ACHN (cell line): ENCODE results near the gene TFAP2A.
A peak's percentile ranks its signal among the peaks of the same experiment; 100 is the strongest.

ENCODE experiments used
- DNase-seq: peaks from one replicate; pipeline ENCODE4 v3.0.0-alpha.2; 2015
- in situ Hi-C: cut with HindIII; loops from 2 replicates; pipeline ENCODE4 v1.10.0; 2017; ENCODE audit warnings: low sequenced_read_pairs, low pct_ligation_motif_present, low pct_unique_long_range_greater_than_20kb

Gene TFAP2A

DNA sequence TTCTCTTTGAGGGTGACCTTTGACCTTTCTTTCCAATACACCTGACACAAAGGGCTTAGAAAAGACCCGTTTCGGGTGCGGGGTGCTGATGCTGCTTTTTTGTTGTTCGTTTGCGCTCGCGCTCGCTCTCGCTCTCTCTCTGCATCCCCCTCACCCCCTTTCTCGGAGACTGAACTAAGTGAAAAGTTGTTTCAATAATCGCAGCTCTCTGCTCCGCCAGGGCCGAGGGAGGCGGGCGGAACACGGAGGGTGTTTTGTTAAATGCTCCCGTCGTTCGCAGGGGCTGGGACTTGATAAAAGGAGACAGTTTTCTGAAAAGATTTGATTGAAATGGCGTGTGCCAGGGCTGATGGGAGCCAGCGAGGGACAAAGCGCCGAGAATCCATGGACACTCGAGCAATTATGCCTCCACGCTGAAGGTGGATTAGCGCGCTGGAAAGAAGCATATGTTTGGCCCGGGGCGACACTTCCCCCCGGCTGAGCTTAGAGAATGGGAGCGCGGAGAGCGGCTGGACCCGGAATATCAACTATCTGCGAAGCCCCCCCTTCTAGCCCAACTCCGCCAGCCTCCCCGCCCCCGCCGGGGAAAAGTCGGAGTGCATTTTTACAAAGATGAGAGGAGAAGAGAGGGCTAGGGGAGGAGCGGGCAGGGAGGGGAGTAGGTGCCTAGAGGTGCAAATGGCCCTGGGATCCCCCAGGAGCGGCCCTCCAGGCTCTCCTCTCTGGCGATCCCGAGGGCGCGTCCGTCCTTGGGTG lies 25.0 kb downstream of the TFAP2A start:
- in situ Hi-C loops: no loop called here
- DNase-seq: no peak

DNA sequence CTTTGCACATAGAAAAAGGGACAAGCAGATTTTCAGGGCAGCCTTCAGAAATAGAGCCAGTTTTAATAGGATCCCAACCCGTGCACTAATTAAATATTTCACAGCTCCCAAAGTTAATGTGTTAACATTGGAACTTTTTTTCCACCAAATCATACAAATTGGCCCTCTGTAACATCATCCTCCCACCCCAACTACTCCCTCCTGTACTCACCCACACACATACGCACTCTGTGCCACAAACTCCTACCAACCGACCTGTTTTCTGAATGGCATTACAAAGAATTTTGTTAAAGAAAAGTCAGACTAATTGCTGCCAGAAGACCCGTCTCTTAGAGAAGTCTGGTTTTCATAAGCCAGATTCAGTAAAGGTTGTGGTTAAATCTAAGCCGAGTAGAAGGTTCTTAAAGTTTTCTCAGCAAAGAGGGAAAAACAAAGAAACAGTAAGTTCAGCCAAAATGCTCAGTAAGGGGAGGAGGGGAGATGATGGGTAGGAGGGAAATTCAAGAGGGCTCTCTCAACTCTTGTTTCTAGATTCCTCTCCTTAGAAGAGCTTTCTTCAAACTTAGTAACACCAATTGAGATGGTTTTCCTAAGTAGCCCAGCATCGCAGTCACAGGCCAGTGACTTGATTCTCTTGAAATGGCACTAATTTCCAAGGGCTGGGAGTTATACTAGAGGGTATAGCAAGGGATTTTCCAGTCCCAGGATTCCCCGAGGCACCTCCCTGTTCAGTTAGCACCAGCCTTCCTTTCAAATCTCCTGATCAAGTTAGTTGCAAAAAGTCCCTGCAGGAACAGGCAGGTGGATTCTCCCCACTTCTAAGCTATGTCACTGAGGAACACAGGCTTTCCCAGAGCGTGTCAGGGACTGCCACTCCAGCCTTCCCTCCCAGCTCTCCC lies 27.9 kb downstream of the TFAP2A start:
- DNase-seq: no peak
- in situ Hi-C loops: no loop called here

DNA sequence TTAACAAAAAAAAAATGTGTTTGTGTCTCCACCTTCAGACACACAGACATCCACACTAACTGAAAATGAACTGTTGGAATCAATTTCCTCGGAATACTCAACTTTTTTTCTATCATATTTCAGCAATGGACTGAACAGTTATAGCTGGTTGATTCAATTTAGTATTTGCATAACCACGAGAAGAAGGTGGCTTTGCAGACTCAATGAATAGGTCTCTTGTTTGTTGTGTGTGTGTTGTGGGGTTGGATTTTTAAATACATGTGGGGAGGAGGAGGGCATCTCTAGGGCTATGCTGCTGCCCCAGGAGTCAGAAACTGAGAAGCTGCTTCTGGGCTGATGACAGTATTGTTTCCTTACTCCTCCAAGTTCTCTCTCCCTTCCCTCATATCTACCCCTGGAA lies 28.7 kb downstream of the TFAP2A start:
- in situ Hi-C loops: no loop called here

DNA sequence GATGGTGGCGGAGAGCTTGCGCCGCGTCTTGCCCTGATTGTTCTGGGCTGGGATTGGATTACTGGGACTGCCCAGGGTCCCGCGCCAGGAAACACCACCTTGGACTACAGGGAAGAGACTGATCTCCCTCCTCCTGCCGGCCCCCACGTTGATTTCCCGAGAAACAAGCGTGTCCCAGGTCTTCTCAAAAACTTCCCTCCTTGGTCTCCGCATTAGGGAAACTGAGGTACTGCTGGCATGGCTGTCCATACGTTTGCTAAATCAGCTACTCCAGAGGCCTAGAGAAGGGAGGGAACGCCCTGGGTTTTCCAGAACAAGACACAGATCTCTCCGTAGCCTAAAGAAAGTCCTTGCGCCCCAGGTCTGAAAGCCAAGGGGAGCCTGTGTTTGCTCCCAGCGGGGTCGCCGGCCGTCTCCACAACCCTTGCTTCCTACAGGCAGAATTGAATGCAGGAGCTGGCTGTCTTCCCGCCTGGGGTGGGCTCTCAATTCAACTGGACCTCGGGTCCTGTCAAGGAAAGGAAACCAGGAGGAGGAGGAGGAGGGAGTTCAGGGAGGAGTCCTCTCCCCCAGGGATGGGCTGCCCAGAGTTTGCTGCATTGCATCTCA lies 29.2 kb downstream of the TFAP2A start:
- in situ Hi-C loops: no loop called here
- DNase-seq: no peak

More for the DNA sequence above, 28.7 kb downstream of the TFAP2A start:
- no peak for DNase-seq

DNA sequence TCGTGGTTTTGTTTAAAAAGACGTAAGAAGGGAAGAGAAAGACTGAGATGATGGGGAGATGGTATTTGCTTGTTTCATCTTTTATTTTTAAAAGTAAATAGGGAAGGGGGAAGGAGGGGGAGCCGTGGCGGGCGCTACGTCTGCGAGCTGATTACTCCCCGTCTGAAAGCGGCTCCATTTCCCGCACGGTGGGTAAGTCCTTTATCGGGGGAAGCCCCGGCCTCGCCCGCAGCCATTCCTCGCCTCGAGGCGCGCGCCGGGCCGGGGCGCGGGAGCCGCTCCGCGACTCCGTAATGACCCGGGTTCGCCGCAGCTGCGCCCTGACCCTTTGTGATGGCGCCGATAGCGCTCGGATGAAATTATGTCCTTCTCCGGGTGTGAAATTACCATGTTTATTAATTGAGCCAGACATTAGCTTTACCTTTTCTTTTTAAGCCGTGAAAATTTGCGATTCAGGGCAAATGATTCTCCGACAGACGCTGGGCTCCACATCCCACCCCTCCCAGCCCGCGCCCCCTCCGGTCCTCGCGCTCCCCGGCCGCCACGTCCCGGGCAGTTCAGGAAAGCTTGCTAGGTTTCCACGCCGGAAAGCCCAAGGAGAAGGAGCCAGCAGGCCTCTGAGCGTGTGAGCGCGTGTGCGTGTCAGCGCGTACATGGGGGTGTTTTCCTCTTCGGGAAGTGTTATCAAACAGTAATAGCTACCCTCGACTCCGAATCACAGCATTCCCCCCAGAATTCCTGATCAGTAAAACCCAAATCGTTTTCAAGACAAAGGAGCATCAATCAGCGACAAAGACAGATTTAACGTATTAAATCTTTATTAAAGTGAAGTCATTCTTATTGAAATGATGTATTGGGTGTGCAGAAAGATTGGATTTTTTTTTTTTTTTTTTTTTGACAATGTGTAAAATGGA lies 30.0 kb downstream of the TFAP2A start:
- in situ Hi-C loops: no loop called here
- no peak for DNase-seq

DNA sequence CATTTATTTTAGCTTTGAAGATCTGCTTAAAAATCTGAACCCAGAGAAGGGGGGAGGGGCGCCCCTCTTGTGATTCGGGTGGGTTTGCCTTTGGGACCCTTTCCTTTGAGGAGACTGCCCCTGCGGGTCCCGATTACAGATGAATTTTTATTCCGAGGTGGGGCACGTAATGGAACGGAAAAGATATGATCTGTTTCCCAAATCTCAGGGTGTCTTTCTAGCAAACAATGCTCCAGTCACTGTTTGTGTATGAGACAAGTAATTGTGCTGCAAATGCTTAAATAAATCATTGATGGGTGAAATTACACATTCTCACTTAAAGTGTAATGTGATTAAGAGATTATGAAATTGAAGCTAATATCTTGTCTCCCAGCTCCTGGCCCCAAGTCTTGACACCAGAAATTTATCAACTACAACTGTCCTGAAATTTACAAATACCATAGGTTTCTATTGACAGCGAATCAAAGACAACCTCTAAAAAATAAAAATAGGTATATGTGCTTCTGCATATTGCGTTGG lies 30.7 kb downstream of the TFAP2A start:
- DNase-seq: no peak
- in situ Hi-C loops: no loop called here

DNA sequence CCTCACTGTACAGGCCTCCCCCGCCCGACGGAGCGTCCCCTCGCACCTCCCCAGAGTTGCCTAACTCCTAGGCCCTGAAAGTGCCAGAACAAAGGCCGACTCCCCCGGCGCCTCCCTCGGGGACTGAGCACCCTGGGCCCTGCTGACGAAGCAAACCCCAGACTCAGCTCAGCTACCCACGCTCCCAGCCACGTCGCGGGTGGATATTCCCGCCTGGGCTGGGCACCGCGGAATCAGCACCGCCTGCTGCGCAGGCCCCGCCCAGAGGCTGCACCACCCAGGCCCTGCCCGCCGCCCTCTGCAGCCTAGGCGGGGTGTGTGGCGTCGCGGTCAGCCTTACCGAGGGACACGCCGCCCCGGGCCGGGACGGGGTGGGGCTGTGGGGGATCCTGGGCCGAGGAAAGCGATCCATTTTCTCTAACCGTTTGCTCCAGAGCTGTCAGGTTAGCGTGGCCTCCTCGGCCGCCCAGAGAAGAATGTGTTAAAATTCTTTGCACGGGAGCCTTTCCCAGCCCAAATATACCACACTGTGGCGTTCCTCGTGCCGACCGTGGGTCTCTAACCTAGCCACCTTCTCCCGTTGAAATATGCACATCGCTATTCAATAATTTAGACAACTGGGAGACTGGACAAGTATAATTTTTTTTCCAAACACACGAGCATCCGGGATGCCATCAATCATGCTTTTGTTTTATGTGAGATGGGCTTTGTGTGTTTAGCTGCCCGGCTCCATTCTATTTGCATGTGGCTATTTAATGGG lies 31.4 kb downstream of the TFAP2A start:
- in situ Hi-C loops: no loop called here
- peak; percentile 53 for DNase-seq

DNA sequence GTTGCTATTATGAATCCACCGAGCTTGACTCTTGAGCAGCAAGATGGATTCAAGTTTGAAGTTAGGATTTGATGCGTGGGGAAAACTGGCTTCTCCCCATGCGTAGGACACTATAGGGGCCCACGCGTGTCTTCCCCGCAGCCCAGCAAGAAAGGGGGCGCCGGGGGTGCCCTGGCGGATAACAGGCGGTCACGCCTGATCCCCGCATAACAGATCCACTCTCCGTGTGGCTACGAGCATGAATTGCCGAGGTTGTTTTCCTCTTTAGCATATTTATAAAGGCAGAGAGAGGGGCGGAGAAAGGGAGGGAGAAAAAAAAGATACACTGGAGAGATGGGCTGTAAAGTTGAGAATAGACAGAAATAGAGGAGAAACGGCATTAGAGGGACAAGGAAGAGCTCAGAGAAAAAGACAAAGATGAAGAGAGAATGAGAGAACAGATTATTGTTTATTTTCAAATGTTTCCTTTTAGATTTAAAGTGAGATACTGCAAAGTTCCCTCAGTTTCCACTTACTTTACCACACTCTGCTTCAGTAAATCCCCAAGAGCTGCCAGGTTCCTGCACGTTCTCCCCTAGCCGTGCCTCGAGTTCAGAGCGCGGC lies 32.0 kb downstream of the TFAP2A start:
- in situ Hi-C loops: no loop called here
- DNase-seq: no peak

DNA sequence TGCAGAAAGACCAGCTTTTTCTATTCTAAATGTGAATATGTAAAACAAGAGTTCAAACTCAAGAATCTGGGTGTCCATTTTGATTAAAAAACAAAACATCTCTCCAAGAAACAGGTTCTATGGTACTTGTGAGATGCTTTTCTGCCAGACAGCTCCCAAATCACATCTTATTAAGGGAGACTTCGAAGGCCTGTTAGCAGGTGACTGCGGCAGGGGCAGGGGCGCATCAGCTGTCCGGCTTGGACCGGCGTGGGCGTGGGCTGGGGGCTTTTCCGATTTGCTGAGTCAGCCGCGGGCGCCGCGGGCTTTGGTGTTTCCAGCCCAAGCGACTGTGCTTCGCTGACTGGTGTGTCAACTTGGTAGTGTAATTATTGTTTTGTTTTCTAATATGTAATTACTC lies 32.6 kb downstream of the TFAP2A start:
- no peak for DNase-seq

DNA sequence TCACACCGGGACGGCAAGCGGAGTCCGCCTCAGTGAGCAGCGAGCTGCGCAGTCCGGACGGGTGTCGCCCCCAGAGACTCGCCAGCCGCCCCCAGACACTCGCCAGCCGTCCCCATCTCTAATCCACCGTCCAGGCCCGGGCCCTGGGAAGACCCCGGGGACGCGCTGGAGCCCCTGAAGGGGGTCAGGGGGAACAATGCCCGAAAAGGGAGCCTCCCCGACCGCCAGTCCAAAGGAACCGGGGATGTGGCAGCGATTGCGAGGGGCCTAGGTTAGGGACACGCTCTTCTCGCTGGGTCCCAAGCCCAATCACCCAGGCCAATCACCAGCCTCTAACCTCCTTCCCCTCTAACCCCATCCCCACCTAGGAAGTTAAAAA lies 33.1 kb downstream of the TFAP2A start:
- in situ Hi-C loops: no loop called here
- no peak for DNase-seq

More for the DNA sequence above, 32.6 kb downstream of the TFAP2A start:
- in situ Hi-C loops: no loop called here

DNA sequence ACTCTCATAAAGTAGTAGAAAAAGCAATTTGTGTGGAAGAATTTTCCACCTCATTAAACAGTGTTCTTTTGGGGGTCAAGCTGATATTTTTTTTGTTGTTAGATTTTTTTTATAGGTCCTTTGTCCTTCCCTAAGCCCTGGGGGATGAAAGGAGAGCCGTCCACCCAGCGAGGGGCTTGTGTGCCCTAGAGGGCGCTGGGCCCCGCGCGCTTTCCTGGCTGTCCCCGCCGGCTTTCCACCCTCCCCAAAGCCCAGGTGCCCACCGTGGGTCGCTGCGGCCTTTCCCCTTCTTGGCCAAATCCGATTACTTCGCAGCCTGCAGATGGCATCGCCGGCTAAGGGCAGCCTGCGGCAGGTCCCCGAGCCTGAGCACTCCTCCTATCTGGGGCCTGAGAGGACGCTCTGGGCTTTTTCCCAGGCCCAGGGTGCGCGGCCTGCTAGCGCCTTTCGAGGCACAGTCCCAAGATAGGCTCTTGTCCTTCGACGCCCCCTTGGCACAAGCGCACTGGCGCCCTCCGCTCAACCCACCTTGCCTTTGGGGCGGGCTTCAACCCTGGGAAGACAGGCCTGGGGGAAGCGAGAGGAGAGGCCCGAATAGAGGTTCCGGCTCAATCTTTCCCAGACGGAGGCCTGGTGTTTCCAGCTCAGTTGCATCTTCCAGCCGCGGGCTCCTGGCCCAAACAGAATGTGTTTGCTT lies 33.6 kb downstream of the TFAP2A start:
- in situ Hi-C loops: no loop called here
- DNase-seq: no peak

DNA sequence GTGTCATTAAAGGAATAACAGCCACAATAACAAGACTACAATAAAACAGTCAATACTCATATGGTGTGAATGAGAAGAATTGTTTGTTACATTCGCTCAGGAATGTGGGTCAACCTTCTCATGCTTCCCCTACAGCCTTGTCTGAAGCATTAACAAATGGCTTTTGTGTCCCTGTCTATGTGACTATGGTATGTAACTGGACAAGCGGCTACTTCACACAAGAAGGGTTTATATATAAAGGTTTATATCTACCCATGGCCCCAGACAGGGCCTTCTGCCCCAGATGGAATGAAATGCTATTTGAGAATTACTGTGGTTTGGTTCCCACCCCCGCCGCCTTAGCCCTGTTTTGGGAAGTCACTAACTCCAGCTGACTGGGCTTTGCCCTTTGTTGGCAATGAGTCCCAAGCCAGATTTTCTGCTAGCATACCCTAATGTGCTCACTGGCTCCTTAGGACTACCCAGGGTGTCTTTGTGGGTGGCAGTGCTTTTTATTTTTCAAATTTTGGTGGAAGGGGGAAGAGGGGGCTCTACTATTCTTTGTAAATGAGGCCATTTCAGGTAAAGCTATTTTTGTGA lies 39.4 kb downstream of the TFAP2A start:
- no peak for DNase-seq
- in situ Hi-C loops: no loop called here

DNA sequence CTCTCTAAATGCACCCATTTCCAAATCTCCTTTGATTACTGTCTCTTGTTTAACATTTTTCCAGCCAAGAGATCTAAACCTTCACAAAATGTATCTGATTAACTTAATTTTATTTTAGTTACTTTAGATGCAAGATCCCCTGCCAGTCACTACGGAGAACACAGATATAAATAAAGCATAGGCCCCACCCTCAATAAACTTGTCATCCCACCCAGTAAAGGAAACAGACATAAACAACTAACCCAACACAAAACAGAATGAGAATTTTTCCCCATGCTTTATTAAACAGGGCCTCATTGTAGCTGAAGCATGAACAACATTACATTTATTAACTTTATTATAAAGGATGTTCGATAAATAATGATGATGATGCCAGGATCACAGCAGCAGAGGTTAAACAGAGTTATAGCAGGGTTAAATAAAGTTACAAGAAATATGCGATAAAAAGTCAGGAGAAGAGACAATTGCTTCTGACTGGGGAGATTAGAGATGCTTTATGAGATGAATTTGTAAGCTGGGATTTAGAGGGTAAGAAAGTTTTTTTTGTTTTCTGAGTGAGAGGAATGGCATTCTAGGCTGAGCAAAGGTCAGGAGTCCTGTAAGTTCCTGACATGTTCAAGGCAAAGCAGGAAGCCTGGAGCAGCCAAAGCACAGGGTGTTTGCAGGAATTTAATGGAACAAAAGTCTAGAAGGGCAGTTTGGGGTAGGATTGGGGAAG lies 41.1 kb downstream of the TFAP2A start:
- DNase-seq: peak; percentile 45
- in situ Hi-C loops: no loop called here

DNA sequence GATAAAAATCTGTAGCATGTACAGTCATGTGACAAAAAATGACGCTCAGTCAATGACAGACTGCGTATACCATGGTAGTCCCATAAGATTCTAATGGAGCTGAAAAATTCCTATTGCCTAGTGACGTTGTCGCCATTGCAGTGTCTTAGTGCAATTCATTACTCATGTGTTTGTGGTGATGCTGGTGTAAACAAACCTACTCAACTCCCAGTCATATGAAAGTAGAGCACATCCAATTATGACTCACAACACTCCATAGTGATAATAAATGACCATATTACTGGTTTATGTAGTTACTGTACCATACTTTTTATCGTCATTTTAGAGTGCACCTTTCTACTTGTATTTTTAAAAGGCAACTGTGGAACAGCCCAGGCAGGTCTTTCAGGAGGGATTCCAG lies 45.0 kb downstream of the TFAP2A start:
- DNase-seq: no peak
- in situ Hi-C loops: no loop called here

DNA sequence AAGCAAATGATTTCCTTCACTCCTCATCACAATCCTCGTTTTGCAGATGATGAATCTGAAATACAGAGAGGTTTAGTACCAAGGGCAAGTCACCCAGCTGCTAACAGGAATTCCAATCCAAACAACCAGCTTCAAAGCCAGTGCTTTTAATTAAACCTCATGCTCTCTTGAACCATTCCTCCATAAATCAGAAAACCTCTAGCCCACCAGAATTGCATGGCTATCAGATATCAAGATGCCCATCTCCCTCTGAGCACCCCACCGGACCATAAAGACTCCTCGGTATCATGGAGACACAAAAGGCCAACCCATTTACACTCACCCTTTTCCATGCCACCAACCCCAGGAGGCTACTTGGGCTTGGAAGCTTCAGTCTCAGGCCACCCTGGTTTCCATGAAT lies 46.0 kb downstream of the TFAP2A start:
- in situ Hi-C loops: no loop called here
- DNase-seq: no peak

DNA sequence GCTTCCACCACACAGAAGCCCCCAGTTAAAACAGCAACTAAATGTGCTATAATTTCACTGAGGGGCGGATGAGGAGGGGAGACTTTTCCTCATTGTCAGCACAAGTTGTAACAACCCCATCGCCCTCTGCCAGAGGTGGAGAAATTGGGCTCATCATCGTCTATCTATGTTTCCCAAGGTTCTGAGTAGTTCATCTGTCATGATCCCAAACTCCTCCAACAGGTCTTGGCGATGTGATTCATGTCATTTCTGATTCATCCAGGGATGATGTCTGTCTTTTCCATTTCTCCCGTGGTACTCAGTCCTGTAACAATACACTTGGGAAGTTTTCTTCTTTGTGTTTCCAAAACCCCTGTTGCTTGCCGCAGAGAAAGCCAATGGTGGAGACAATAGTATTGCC lies 51.0 kb downstream of the TFAP2A start:
- no peak for DNase-seq
- in situ Hi-C loops: no loop called here
